ENCODE data around the gene RPA1. TPM values are rescaled to one million over a fixed set of nuclear protein-coding genes. Genes with fewer than 3 reads are reported as not detected.
"Not testable (repeated sequence)": the region's sequence is repeated elsewhere in the genome, so short reads cannot be mapped to it uniquely, and the experiment has no call there.

Gene RPA1
- total RNA-seq (2014; rRNA removed; shearing (Covaris generic)) = 38.7 and 45.4 TPM in 2 replicates

- Histone ChIP-seq H3K4me3 (peak within 1 kb of the TSS; percentile 88), H3K27me3 (no peaks in the 10 kb centered on the region), H3K4me1 (no peaks in the 10 kb centered on the region), H3K9me3 (replicated peaks) (no peaks in the 10 kb centered on the region), H3K27ac (peak within 1 kb of the TSS; percentile 42; the same call in 1 of the 2 replicates), H3K36me3 (peaks cover 3% of the 10 kb centered on the region; the same call in 1 of the 2 replicates)
- DNase-seq = peak; percentile 69 to 81
Measured at GRCh38 chr17:1829592-1830257, at the start of gene RPA1, which contains the start of gene SMYD4. TSS of gene RPA1 (plus strand) at chr17:1830005. CDS start at chr17:1830094, 89 bp downstream. TSS of gene SMYD4 (minus strand) at chr17:1829902. CDS start at chr17:1827994, 1,908 bp downstream.

GRCh38 chr17:1782171-1782567 lies 47.6 kb upstream of the RPA1 start:
- Histone ChIP-seq H3K27ac (no peak overlapping the region), H3K4me1 (peaks cover 11% of the 10 kb centered on the region), H3K36me3 (peaks cover 24% of the 10 kb centered on the region), H3K27me3 (no peaks in the 10 kb centered on the region), H3K9me3 (replicated peaks) (no peaks in the 10 kb centered on the region), H3K4me3 (no peak overlapping the region)
- no peak for DNase-seq

- DNase-seq = no peak
- no peak overlapping the region for H3K4me3 ChIP-seq
- H3K27ac ChIP-seq = no peak overlapping the region
- H3K9me3 ChIP-seq (replicated peaks) = no peaks in the 10 kb centered on the region
- H3K4me1 ChIP-seq = peaks cover 11% of the 10 kb centered on the region
- peaks cover 16% of the 10 kb centered on the region for H3K36me3 ChIP-seq
- H3K27me3 ChIP-seq = no peaks in the 10 kb centered on the region
Measured at GRCh38 chr17:1783271-1783670, 46.5 kb upstream of the RPA1 start.

GRCh38 chr17:1783834-1784611 lies 45.8 kb upstream of the RPA1 start:
- no peak overlapping the region for H3K4me3 ChIP-seq
- H3K27me3 ChIP-seq = no peaks in the 10 kb centered on the region
- H3K36me3 ChIP-seq = peaks cover 12% of the 10 kb centered on the region
- H3K27ac ChIP-seq = no peak overlapping the region
- H3K9me3 ChIP-seq (replicated peaks) = no peaks in the 10 kb centered on the region
- peaks cover 11% of the 10 kb centered on the region for H3K4me1 ChIP-seq
- DNase-seq = peak; percentile 31 to 62

- peaks cover 7% of the 10 kb centered on the region for H3K36me3 ChIP-seq
- DNase-seq = no peak
- H3K27me3 ChIP-seq = no peaks in the 10 kb centered on the region
- H3K9me3 ChIP-seq (replicated peaks) = no peaks in the 10 kb centered on the region
- no peaks in the 10 kb centered on the region for H3K4me1 ChIP-seq
- H3K4me3 ChIP-seq = no peak overlapping the region
- H3K27ac ChIP-seq = no peak overlapping the region
Measured at GRCh38 chr17:1785930-1786329, 43.9 kb upstream of the RPA1 start.

- H3K36me3 ChIP-seq = peaks cover 6% of the 10 kb centered on the region
- H3K9me3 ChIP-seq (replicated peaks) = no peaks in the 10 kb centered on the region
- no peaks in the 10 kb centered on the region for H3K27me3 ChIP-seq
- H3K4me3 ChIP-seq = no peak overlapping the region
- DNase-seq = no peak
- H3K27ac ChIP-seq = no peak overlapping the region
- H3K4me1 ChIP-seq = no peaks in the 10 kb centered on the region
Measured at GRCh38 chr17:1786708-1787107, 43.1 kb upstream of the RPA1 start.

GRCh38 chr17:1787301-1787902 lies 42.4 kb upstream of the RPA1 start:
- DNase-seq = no peak
- Histone ChIP-seq H3K36me3 (peaks cover 3% of the 10 kb centered on the region), H3K4me1 (no peaks in the 10 kb centered on the region), H3K9me3 (replicated peaks) (no peaks in the 10 kb centered on the region), H3K4me3 (no peak overlapping the region), H3K27ac (no peak overlapping the region), H3K27me3 (no peaks in the 10 kb centered on the region)

- DNase-seq = no peak
- no peak overlapping the region for H3K27ac ChIP-seq
Measured at GRCh38 chr17:1789936-1790335, 39.9 kb upstream of the RPA1 start.

GRCh38 chr17:1792495-1793446 lies 37.0 kb upstream of the RPA1 start:
- no peak overlapping the region for H3K27ac ChIP-seq
- H3K9me3 ChIP-seq (replicated peaks) = no peaks in the 10 kb centered on the region
- H3K36me3 ChIP-seq = no peaks in the 10 kb centered on the region
- no peaks in the 10 kb centered on the region for H3K27me3 ChIP-seq
- no peak overlapping the region for H3K4me3 ChIP-seq
- no peak for DNase-seq
- 0 out of 2 replicates have a peak, but pooled peaks cover 3% of the 10 kb centered on the region for H3K4me1 ChIP-seq

More at GRCh38 chr17:1789936-1790335, 39.9 kb upstream of the RPA1 start:
- no peaks in the 10 kb centered on the region for H3K36me3 ChIP-seq
- H3K4me3 ChIP-seq = no peak overlapping the region
- no peaks in the 10 kb centered on the region for H3K9me3 ChIP-seq (replicated peaks)
- 0 out of 2 replicates have a peak, but pooled peaks cover 3% of the 10 kb centered on the region for H3K4me1 ChIP-seq
- H3K27me3 ChIP-seq = no peaks in the 10 kb centered on the region

- no peaks in the 10 kb centered on the region for H3K27me3 ChIP-seq
- no peak overlapping the region for H3K27ac ChIP-seq
- H3K4me1 ChIP-seq = 0 out of 2 replicates have a peak, but pooled peaks cover 3% of the 10 kb centered on the region
- no peaks in the 10 kb centered on the region for H3K9me3 ChIP-seq (replicated peaks)
- no peak overlapping the region for H3K4me3 ChIP-seq
- peak in 1 of 2 experiments; percentile 45 for DNase-seq
- no peaks in the 10 kb centered on the region for H3K36me3 ChIP-seq
Measured at GRCh38 chr17:1793447-1793806, 36.4 kb upstream of the RPA1 start.

GRCh38 chr17:1796800-1797199 lies 33.0 kb upstream of the RPA1 start:
- peaks cover 7% of the 10 kb centered on the region; the same call in 1 of the 2 replicates for H3K36me3 ChIP-seq
- H3K27ac ChIP-seq = no peak overlapping the region
- no peak overlapping the region for H3K4me3 ChIP-seq
- no peak for DNase-seq
- H3K9me3 ChIP-seq (replicated peaks) = no peaks in the 10 kb centered on the region
- no peaks in the 10 kb centered on the region for H3K27me3 ChIP-seq
- 0 out of 2 replicates have a peak, but pooled peaks cover 3% of the 10 kb centered on the region for H3K4me1 ChIP-seq

GRCh38 chr17:1797323-1797722 lies 32.5 kb upstream of the RPA1 start:
- H3K27ac ChIP-seq = no peak overlapping the region
- H3K36me3 ChIP-seq = peaks cover 7% of the 10 kb centered on the region; the same call in 1 of the 2 replicates
- H3K4me3 ChIP-seq = no peak overlapping the region
- H3K4me1 ChIP-seq = 0 out of 2 replicates have a peak, but pooled peaks cover 3% of the 10 kb centered on the region
- no peak for DNase-seq
- no peaks in the 10 kb centered on the region for H3K9me3 ChIP-seq (replicated peaks)
- H3K27me3 ChIP-seq = no peaks in the 10 kb centered on the region

- not testable (repeated sequence) for H3K4me1 ChIP-seq; H3K27me3 ChIP-seq; H3K27ac ChIP-seq; DNase-seq; H3K9me3 ChIP-seq (replicated peaks); H3K4me3 ChIP-seq; H3K36me3 ChIP-seq
Measured at GRCh38 chr17:1797846-1798245, 32.0 kb upstream of the RPA1 start.

GRCh38 chr17:1800240-1800639 lies 29.6 kb upstream of the RPA1 start:
- no peak for DNase-seq
- Histone ChIP-seq H3K27me3 (no peaks in the 10 kb centered on the region), H3K4me3 (no peak overlapping the region), H3K4me1 (no peaks in the 10 kb centered on the region), H3K9me3 (replicated peaks) (no peaks in the 10 kb centered on the region), H3K27ac (no peak overlapping the region), H3K36me3 (peaks cover 7% of the 10 kb centered on the region; the same call in 1 of the 2 replicates)
